Activated effector memory CD4-positive, alpha-beta T cell treated with anti-CD3 and anti-CD28 coated beads, Interleukin-2, amount 50 U/mL, for 16 hours (primary cell): ENCODE results near the gene TMEM225B.
A peak's percentile ranks its signal among the peaks of the same experiment; 100 is the strongest.
"Not testable (repeated sequence)": the region's sequence is repeated elsewhere in the genome, so short reads cannot be mapped to it uniquely, and the experiment has no call there.

Experiments
- DNase-seq: peaks from one replicate; pipeline ENCODE4 v3.0.0-alpha.2; 2020

Gene TMEM225B

GRCh38 chr7:99579956-99580777 is 17.9 kb upstream of the TMEM225B start:
- DNase-seq: peak; percentile 82

DNA sequence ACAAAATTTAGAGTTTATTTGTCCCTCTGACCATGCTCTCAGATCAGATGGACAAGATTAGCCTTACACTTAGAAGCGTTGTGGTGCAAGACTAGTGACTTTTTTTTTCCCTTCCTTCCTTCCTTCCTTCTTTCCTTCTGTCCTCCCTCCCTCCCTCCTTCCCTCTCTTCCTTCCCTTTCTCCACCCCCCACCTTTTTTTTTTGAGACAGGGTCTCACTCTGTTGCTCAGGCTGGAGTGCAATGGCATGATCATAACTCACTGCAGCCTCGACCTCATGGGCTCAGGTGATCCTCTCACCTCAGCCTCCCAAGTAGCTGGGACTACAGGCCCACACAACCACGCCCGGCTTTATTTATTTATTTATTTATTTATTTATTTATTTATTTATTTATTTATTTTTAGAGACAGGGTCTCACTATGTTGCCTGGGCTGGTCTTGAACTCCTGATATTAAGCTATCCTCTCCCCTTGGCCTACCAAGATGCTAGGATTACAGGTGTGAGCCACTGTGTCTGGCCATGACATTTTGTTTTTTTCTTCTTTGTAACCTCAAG is 17.2 kb upstream of the TMEM225B start:
- DNase-seq: not testable (repeated sequence)

DNA sequence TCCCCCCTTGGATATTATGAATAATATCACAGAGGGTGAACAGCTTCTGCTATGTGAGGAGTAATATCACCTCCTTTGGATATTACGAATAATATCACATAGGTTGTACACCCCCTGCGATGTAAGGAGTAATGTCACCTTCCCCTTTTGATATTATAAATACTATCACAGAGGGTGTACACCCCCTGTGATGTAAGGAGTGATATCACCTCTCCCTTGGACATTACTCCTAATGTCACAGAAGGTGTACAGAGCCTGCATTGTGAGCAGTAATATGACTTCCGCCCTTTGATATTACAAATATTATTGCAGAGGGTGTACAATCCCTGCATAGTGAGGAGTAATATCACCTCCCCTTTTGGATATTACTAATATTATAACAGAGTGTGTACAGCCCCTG is 9.2 kb upstream of the TMEM225B start:
- DNase-seq: no peak

DNA sequence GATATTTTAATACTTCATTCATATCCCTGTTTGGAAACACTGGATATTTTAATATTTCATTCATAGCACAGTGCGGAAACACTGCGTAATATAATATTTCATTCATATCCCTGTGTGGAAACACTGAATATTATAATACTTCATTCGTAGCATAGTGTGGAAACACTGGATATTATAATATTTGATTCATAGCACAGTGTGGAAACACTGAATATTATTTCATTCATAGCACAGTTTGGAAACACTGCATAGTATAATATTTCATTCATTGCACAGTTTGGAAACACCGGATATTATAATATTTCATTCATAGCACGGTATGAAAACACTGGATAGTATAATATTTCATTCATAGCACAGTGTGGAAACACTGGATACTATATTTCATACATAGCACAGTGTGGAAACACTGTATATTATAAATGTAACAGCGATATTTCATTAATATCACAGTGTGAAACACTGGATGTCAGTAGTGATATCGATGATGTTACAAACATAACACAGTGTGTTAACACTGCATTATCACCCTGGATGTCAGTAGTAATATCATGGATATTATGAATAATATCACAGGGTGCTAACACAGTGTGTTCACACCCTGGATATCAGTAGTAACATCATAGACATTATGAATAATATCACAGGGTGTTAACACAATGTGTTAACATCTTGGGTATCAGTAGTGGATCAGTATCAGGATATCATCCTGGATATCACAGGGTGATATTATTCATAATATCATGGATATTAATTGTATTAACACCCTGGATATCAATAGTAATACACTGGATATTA is 2.9 kb upstream of the TMEM225B start:
- DNase-seq: no peak

DNA sequence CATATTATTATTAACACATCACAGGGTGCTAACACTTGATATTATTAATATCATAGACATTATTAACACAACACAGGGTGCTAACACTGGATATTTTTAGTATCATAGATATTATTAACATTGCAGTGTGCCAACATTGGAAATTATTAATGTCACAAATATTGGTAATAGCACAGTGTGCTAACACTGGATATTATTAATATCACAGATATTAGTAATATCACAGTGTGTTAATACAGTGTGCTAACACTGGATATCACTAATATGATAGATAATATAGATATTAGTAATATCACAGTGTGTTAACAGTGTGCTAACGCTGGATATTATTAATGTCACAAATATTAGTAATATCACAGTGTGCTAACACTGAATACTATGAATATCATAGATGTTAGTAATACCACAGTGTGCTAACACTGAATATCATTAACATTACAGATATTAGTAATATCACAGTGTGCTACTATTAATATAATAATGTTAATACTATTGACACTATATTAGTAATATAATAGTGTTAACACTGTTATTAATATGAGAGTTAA is 1.6 kb upstream of the TMEM225B start:
- no peak for DNase-seq

DNA sequence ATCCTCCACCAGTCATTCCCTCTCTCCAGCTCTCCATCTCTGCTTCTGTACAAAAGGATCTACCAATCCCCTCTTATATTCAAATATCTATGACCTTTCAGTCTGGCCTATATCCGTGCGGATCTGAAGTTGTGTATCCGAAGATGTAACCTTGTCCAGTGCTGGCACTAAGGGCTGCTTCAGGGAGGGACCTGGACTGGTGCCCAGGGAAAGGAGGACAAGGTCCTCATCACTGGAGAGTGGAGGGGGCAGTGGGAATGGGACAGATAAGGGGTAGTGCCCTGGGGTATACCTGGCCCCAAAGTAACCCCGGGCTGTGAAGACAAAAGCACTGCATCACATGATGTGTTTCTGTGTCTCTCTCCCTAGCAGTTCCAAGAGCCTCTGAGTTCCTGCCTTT is 1.8 kb downstream of the TMEM225B start:
- no peak for DNase-seq

- no peak for DNase-seq
Observed at GRCh38 chr7:99601656-99602310, 3.7 kb downstream of the TMEM225B start.

DNA sequence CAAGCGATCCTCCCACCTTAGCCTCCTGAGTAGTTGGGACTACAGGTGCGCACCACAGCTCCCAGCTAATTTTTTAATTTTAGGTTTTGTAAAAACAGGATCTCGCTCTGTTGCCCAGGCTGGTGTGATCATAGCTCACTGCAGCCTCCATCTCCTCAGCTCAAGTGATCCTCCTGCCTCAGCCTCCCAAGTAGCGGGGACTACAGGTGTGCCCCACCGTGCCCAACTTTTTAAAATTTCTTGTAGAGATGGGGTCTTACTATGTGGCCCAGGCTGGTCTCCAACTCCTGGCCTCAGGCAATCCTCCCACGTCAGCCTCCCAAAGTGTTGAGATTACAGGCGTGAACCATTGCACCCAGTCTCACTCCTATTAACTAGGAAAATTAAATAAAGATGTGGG is 7.5 kb downstream of the TMEM225B start:
- DNase-seq: no peak

DNA sequence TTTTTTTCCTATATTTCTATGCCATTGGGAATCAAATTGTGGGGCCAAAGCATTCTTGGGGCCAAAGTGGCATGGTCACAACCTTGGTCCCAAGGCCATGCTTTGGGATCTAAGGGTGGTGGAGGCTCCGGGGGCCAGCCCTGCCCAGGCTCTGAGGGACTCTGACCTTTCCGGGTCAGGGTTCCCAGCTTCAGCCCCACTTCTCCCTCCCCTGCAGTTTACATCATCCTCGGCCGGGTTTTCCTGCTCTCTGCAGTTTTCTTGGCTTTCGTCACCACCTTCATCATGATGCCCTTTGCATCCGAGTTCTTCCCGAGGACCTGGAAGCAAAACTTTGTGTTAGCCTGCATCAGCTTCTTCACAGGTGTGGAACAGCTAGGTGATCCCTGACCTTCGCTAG is 8.5 kb downstream of the TMEM225B start:
- no peak for DNase-seq

DNA sequence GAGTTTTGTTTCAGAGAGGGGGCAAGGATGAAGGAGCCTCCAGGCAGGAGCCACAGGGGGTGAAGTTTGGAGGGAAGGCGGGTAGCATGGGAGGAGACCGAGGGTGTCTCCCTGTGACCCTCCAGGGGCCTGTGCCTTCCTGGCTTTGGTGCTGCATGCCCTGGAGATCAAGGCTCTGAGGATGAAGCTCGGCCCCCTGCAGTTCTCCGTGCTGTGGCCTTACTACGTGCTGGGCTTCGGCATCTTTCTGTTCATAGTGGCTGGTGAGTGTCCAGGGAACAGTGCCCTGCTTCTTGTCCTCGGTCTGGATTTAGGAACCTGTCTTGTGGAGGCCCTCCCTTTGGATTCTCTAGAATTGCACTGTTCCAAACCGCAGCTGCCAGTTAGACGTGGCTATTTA is 9.5 kb downstream of the TMEM225B start:
- no peak for DNase-seq

GRCh38 chr7:99614495-99614894 is 16.4 kb downstream of the TMEM225B start:
- no peak for DNase-seq

GRCh38 chr7:99615989-99616358 is 17.9 kb downstream of the TMEM225B start:
- DNase-seq: no peak

- DNase-seq: peak; percentile 94
Observed at GRCh38 chr7:99616359-99617191, 18.5 kb downstream of the TMEM225B start, which contains the start of gene ZSCAN25. Gene ZSCAN25, plus strand, starts transcription at chr7:99616946. Its CDS starts 2,661 bp downstream, at chr7:99619607.

- DNase-seq: no peak
Observed at GRCh38 chr7:99617192-99617781, 19.2 kb downstream of the TMEM225B start.

GRCh38 chr7:99618726-99619125 is 20.7 kb downstream of the TMEM225B start:
- no peak for DNase-seq

GRCh38 chr7:99619571-99620130 is 21.6 kb downstream of the TMEM225B start:
- no peak for DNase-seq

GRCh38 chr7:99621271-99621670 is 23.2 kb downstream of the TMEM225B start:
- no peak for DNase-seq

DNA sequence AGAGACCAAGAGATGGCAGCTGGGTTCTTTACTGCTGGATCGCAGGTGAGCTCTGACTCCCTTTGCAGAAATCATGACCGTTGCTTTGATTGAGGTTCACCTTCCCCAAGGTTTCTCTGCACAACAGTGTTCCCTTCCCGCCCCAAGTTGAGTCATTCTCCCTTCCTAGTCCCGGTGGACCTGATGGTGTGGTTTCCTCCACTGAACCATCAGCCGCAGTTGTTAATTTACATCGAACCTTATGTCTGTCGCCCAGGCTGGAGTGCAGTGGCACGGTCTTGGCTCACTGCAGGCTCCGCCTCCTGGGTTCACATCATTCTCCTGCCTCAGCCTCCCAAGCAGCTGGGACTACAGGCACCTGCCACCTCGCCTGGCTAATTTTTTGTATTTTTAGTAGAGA is 24.5 kb downstream of the TMEM225B start:
- DNase-seq: no peak

DNA sequence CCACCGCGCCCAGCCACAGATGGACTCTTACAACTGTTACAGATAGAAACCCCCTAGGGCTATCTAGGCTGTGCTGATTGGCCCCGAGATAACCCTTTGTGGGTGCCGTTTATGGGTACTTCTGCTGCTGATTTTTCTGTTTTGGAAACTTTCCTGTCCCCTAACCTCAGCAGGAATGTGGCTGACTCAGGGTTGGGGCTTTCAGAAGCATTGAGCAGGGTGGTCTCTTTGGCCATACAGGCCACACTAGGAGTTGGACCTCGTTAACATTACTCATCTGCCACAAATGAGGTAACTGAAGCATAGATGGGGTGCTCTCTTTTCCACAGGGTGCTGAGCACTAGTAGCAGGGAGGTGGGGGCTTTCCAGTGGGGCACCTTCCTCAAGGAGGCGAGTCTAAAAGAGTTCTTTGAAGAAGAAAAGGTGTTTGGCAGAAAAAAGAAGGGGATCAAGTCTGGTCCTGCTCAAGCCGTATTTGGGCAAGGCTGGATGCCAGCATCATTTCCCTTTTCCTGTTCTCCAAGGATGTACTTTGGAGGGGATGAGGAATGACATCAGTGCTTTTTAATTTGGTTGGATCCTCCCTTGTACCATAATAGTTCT is 25.1 kb downstream of the TMEM225B start:
- no peak for DNase-seq

DNA sequence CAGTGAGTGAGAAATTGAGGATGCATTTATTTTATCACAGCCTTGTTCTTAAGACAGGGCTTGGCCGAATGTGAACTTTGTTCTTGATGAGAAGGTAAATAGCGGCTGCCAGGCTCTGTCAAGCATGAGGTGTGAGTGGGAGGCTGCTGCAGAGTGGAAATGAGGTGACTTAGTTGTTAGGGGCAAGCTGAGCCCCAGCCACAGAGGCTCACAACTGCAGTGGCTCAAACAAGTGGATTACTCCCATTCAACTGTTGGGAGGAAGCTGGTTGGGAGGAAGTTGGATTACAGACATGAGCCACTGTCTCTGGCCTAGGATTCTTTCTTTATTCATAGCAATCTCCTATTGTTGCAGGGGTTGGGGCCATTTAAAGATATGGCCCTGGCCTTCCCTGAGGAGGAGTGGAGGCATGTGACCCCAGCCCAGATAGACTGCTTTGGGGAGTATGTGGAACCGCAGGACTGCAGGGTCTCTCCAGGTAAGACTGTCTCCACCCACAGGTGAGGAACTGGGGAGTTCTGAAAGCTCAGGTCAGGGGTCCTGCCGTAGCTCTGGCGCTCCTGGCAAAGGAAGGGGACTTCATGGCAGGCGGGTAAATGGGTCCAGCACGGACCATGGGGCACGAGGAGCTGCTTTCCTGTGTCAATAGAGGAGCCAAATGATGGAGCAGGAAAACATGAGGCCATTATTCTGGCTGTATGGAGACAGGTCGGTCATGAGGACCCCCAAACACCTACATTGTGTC is 25.8 kb downstream of the TMEM225B start:
- no peak for DNase-seq
